HEK293 (cell line): Measurements from ENCODE around the gene SLC35F3.

ENCODE experiments used
- CTCF ChIP-seq: fragments of 450-650 bp; formaldehyde crosslinking; IDR thresholded peaks from 2 replicates; pipeline ENCODE4 v1.5.1; 2016; ENCODE audit warnings: missing biosample characterization, missing genetic modification characterization
- EGR2 ChIP-seq: fragments of 450-650 bp; formaldehyde crosslinking; IDR thresholded peaks from 2 replicates; pipeline ENCODE4 v1.5.1; 2016; ENCODE audit warnings: low read depth, missing biosample characterization, missing genetic modification characterization
- HOXA7 ChIP-seq: sonication (generic); formaldehyde crosslinking; IDR thresholded peaks from 2 replicates; pipeline ENCODE4 v1.8.1; 2022; ENCODE audit warnings: missing genetic modification reagents, borderline replicate concordance
- ZNF132 ChIP-seq: fragments of 450-650 bp; formaldehyde crosslinking; IDR thresholded peaks from 2 replicates; pipeline ENCODE4 v1.5.1; 2017; ENCODE audit warnings: missing biosample characterization, missing genetic modification characterization, borderline replicate concordance
- ZNF24 ChIP-seq: fragments of 450-650 bp; formaldehyde crosslinking; IDR thresholded peaks from 2 replicates; pipeline ENCODE4 v1.5.1; 2016; ENCODE audit warnings: missing biosample characterization, missing genetic modification characterization
- ZNF274 ChIP-seq, 2 experiments: fragments of 200-500 bp in 1 of 2; fragments of 450-650 bp in 1 of 2; sonication (Bioruptor generic) in 1 of 2; formaldehyde crosslinking in 1 of 2; IDR thresholded peaks; 2 replicates each; pipeline versions ENCODE4 v1.5.1 to v1.6.1; 2014 to 2016; ENCODE audit warnings: borderline replicate concordance in 1 of 2, inconsistent platforms in 1 of 2, low read length in 1 of 2, missing biosample characterization in 1 of 2, missing genetic modification characterization in 1 of 2
- ZNF292 ChIP-seq: fragments of 450-650 bp; formaldehyde crosslinking; IDR thresholded peaks from 2 replicates; pipeline ENCODE4 v1.5.1; 2016; ENCODE audit warnings: low read depth, missing biosample characterization, missing genetic modification characterization, borderline replicate concordance
- ZNF335 ChIP-seq: fragments of 450-650 bp; formaldehyde crosslinking; conservative IDR thresholded peaks from 2 replicates; pipeline ENCODE4 v1.5.1; 2016; ENCODE audit warnings: missing biosample characterization, missing genetic modification characterization
- ZNF416 ChIP-seq: fragments of 450-650 bp; formaldehyde crosslinking; IDR thresholded peaks from 2 replicates; pipeline ENCODE4 v1.5.1; 2016; ENCODE audit warnings: missing biosample characterization, missing genetic modification characterization
- ZNF626 ChIP-seq: fragments of 450-650 bp; sonication (Bioruptor Pico); formaldehyde crosslinking; IDR thresholded peaks from 2 replicates; pipeline ENCODE4 v1.5.1; 2018; ENCODE audit warnings: missing biosample characterization, missing genetic modification characterization, inconsistent platforms
- ZNF768 ChIP-seq: fragments of 450-650 bp; formaldehyde crosslinking; IDR thresholded peaks from 2 replicates; pipeline ENCODE4 v1.5.1; 2018; ENCODE audit warnings: missing biosample characterization, mild to moderate bottlenecking, missing genetic modification characterization
- ZNF791 ChIP-seq: fragments of 450-650 bp; formaldehyde crosslinking; IDR thresholded peaks from 2 replicates; pipeline ENCODE4 v1.5.1; 2016; ENCODE audit warnings: missing biosample characterization, missing genetic modification characterization
- ZSCAN30 ChIP-seq: fragments of 450-650 bp; IDR thresholded peaks from 2 replicates; pipeline ENCODE4 v1.5.1; 2018; ENCODE audit warnings: missing biosample characterization, mild to moderate bottlenecking, missing genetic modification characterization, moderate library complexity

- TF ChIP-seq ZSCAN30 (tag by site-specific recombination) (no peak), ZNF132 (tag by site-specific recombination) (no peak), ZNF335 (tag by site-specific recombination) (no peak), ZNF791 (no peak), CTCF (tag by site-specific recombination) (no peak), ZNF768 (tag by site-specific recombination) (no peak), ZNF274 (IDR thresholded peaks at IDR 0.05; ENCODE audit: low read length) (no peak), ZNF274 (tag by site-specific recombination; IDR thresholded peaks at IDR 0.05; ENCODE audit: borderline replicate concordance) (no peak), ZNF292 (no peak), EGR2 (tag by site-specific recombination) (no peak), ZNF416 (tag by site-specific recombination) (no peak), ZNF24 (tag by site-specific recombination) (no peak), HOXA7 (CRISPR knock-in tag) (no peak), ZNF626 (tag by site-specific recombination) (no peak)
These were observed 19.9 kb upstream of the SLC35F3 start for GRCh38 chr1:233884461-233885151.
